Measurements from ENCODE around the gene NOL4L.
A peak's percentile ranks its signal among the peaks of the same experiment; 100 is the strongest.
"Not testable (repeated sequence)": the region's sequence is repeated elsewhere in the genome, so short reads cannot be mapped to it uniquely, and the experiment has no call there.

NOL4L gene

DNA sequence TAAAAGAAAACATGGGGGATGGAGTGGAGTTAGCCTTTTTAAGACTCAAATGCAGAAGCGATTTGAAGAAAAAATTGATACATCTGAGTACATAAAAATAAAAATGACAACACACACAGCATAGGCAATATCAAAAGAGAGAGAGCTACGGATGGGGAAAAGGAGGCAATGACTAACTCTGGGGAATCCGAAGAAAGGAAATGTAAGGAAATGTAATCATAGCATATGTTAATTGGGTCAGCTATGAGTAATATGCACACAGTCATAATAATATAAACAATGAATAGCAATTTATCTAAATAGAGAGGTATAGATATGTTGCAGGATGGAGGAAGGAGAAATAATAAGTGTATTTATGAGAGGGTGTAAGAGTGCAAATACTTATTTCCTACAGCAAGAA lies 83.4 kb downstream of the NOL4L start:
- DNase-seq = no peak

DNA sequence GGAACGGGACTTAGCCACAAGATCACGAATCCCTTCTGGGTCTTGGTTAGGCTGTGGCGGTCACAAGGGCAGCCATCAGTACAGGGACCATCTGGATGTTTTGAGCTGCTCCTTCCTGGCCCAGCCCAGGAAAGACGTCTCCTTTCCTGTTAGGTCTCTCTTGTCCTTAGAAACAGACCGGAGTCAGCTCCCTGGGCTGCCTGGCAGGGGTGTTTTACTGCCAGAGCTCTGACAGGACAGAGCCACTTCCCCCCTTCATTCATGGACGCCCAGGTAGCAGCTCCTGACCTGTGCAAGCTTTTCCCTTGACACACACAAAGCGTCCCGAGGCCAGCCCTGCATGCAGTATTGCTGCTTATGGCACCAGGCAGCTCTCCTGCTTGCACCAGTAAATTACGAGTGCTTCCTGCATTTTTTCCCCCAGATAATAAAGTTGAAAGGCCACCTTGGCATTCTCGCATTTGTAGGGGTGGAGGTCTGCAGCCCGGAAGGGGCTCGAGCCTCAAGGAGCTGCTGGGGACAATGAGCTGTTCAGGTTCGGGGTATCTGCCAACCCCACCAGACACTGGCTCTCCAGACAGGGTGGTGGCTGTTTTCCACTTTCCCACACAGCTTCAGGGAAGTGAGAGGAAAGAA lies 87.4 kb downstream of the NOL4L start:
- no peak for DNase-seq

DNA sequence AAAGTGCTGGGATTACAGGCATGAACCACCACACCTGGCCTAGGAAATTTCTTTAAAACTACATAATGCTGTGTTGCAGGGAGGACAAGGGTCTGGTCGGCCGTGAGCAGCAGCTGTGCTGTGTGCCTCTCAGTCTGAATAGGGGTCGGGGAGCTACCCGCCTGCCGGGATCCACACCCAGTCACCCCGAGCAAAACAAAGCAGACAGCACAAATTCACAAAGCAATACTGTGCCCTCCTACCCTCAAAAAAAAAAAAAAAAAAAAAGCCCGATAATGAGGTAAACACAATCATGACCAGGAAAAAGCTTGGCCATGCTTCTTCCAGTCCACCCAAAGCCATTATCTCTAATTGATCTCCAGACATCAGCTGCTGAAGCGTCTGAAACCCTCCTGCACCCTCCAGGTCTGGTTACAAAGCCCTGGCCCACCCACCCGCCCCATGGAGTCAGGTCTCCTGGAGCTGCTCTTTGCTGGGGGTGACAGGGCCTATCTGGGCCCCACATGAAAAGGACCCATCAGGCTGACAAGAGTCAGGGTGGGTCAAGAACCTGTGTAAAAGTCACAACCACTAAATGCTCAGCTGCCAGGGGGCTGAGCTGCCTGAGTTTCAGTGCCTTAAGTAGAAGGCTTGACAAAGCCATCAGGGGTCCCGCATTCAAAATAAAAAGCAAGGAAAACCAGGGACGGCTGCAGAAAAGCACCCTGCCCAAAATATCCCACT lies 88.2 kb downstream of the NOL4L start:
- no peak for DNase-seq

DNA sequence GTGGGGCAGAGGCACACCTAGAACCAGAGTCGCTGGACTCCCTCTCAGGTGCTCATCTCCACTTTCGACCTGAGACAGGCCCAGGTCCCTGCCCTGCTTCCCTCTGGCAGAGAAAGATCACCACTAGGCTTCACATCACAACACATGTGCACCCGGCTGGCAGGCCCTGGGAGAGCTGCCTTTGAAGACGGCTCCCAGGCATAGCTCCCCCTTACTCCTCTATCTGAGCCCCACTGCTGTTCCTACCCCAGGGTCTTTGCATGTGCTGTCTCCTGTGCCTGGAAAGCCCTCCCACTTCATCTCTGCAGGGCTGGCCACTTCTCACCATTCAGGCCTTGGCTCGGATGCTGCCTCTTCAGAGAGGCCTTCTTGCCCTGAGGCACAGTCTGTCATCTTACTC lies 89.2 kb downstream of the NOL4L start:
- DNase-seq = no peak

DNA sequence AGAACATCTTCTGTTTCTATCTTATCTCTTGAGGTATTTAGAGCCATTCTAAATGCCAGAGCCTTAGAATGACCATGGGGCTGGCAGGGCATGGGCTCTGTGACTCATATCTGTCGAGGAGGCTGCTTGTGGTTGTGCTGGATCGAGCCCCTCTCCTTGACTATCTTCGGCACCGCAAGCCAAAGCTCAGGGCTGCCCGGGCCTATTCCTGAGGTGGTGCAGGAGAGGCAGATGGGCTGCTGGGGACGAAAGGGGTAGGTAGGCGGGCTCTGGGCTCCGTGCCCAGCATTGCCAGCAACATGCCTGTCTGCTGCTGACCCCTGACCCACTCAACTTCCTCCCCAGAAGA lies 89.9 kb downstream of the NOL4L start:
- no peak for DNase-seq

DNA sequence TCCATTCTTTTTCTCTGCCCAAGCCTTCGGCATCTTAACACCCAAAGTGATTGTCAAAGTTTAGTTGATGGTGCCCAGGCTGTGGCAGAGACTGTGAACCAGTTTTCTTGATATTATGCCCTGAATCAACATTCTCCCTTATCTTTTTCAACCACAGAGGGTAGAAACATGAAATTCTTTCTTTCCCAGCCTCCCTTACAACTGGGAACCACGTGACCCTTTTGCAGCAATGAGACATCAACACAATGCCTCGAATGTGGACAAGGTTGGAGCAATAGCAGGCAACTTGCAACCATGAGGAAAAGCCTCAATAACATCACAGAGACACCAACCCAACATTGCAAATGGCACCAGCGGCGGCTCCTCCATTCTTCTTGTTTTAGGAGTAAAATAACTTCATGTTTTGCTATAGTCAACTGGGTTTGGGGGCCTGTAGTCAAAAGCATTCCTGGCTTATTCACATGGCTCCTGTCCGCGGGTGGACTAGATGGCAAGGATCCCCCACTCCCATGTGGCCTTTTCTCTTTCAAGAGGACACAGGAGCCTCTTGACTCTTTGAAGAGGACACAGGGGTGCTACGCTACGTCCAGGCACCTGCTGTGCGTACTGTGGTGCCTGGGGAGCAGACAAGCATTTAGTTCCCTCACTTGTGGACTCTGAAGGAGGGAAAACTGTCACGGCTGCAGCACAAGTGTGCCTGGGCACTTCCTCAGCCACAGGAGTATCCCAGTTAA lies 90.5 kb downstream of the NOL4L start:
- no peak for DNase-seq

DNA sequence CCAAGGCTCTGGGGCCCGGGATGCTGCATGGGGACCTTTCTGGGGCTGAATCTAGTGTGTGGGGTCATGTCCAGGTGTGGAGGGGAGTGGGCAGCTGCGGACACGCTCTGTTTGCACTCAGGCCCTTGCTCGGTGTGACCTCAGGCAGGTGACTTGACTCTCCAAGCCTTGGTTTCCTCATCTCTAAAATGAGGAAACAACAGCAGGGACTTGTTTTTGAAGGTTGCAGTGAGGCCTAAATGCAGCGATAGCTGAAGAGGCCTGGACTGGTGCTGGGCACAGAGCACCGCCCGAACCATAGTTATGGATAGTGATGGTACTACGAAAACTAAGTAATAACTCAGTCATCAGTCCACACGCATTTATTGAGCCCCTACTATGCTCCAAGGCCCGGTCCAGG lies 91.8 kb downstream of the NOL4L start:
- DNase-seq = no peak

DNA sequence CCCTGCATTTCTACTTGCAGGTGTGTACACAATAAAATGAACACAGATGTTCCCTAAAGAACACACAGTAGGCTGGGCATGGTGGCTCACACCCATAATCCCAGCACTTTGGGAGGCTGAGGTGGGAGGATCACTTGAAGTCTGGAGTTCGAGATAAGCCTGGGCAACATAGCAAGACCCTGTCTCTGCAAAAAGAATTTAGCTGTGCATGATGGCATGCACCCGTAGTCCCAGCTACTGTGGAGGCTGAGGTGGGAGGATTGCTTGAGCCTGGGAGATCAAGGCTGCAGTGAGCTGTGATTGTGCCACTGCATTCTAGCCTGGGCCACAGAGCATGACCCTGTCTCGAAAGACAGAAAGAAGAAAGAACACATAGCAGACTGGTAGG lies 93.4 kb downstream of the NOL4L start:
- DNase-seq = not testable (repeated sequence)

DNA sequence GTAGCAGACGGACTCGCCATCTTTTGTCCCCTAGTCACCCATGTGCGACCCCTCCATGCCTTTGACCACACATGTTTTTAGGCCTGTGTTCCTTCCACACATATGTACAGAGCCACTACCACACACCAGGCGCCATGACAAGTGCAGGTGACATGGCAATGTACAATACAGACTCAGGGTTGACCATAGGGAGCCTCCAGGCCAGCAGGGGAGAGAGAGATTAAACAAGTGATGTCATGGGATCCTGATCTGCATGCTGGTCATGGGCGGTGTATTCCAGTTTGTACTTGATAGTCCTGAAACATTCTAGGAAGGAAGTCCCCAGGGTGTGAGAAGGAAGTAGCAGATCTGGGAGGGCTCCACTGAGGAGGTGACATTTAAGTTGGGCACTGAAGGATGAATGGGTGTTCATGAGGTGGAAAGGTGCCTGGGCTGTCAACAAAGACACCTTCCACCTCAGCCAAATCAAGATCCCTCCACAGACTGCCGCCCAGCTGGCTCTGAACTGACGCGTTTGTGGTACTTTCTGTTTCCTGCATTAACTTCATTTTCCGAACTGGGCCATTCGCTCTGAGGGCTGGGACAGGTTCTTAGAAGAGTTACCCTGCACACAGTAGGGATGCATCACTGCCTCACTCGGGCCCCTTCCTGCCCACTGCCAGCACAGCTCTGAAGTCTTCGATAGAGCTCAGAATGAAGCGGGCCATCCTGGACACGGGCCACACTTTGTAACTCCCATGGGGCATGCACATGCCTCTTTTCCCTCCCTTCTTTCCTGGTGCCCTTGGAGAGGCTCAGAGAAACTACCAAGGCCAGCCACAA lies 94.0 kb downstream of the NOL4L start:
- DNase-seq = no peak

DNA sequence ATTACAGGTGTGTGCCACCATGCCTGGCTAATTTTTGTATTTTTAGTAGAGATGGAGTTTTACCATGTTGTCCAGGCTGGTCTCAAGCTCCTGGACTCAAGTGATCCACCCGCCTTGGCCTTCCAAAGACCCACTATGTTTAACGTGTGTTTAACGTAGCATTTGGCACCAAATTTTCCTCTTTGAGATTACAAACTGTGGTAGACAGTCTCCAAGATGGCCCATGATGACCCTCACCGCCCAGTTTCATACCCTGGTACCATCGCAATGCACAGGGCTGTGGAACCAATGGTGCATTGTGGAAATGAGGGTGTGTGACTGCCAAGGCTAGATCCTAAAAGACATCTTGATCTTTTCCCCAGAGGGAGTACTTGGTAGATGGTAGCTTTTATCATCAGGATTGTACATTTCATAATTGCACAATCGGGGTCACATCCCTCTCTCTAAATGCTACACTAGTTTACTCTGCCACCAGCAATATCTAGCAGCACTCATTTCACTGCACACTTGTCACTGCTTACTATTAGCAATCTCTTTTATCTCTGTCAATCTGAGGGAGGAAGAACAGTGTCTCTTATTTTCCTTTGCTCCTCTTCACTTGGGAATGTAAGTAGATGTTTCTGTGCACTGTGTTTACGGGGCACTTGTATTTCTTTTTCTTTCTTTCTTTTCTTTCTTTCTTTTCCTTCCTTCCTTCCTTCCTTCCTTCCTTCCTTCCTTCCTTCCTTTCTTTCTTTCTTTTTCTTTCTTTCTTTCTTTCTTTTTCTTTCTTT lies 96.9 kb downstream of the NOL4L start:
- DNase-seq = no peak

DNA sequence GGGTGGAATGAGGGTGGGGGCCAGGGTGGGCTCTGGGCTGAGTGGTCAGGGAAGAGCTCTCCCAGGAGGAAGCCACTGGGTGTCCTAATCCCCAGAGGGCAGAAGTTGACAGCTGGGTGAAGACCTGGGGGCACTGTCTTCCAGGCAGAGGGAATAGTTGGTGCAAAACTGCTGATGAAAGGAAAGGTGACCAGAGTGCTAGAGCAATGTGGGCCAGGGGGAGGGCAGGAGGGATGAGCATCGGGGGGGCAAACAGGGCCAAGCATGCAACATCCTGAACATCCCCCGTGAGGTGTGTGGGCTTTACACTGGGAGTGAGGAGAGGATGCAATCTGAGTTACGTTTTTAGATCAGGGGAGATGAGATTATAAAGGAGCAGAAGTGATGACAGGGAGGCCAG lies 97.8 kb downstream of the NOL4L start:
- no peak for DNase-seq

DNA sequence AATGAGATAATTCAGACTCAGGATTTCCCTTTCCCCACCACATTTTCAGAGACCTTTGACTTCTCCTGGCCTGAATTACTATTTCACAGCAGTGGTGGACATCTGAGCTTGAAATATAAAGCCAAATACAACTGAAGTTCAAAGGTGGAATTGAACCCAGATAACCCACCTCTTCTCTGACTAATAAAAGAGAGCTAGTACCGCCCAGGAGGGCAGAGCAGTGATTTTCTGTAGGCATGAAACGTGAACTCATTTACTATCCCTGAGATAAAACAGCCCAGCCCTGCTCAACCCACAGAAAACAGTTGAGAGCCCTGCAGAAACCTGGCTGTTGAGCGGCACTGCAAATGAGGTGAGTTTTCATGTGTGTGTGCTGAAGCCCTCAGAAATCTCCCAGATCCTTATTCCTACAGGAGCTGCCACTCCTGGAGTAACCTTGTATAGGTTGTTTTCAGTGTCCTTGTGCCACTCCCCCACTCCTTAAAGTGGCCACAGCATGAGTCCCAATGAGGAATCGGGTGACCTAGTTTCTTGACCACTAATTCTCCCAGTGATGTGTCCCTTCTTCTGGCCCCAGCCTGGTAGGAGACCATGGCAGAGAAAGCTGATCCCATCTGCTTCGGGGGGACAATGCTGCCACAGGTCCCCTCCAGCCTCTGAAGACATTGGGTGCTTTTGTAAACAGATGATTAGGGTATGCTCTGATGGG lies 99.2 kb downstream of the NOL4L start:
- DNase-seq = no peak

DNA sequence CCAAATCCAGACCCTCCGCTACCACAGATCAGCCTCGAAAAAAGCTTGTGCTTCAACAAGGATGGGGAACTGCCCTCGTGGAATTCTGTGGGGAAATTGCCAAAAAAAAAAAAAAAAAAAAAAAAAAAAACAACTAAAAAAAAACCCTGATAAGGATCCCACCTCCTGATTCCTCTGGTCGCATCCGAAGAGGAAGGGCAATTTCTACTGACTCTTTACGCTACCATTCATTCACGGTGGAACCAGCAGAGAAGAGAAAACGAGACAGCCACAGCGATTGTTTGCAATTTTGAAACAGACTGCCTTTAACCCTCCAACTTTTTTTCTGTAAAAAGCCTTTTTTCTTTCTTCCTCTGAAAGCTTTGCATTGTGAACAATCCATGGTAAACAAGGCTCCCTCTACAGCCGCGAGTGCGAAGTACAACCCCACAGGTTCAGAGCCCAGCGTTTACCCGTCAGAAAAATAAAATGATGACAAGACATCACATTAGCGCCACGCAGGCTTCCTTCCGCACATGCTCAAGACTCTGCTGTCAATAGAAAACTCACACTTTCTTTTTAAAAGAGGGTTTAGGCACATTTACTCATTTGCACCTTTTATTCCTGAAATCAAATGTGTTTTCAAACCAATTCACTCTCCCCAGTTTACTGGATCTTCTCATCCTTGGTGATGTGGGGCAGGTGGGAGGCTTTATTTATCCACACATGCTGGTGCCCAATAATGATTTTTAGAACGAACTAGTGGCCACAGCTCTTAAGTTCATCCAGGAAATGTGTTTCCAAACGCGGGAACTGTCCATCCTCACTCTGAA lies 100.0 kb downstream of the NOL4L start:
- DNase-seq = peak; percentile 79 to 82

DNA sequence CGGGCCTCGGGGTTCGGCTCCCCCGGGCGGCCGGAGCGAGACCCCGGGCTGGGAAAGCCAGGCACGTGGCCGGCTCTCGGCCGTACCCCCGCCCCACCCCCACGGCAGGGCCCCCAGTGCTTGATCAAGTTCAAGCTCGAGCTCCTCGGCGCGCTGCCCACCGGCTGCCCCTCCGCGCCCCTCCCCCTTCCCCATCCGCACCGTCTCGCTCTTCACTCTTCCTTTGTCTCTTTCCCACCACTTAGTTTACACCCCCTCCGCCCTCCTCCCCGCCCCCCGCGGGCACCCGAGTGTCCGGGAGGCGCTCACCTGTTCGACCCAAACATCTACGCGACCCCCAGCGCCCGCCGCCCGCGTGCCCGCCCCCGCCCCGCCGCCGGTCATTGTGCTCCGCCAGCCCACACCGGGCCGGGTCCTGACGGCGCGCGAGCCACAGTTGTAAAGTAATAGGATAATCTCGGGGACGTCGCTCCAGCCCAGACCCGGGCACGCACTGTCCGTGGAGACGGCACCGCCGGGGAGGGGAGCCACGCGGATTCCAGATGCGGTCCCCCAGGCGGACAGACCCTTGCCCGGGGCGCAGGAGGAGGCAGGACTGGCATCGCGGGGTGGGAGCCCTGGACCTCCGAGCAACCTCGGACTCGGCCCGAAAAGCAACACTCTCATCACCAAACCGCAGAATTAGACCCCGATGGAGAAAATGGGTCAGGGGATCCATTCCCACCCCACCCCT lies 100.7 kb downstream of the NOL4L start:
- DNase-seq = peak in 1 of 2 experiments; percentile 55

DNA sequence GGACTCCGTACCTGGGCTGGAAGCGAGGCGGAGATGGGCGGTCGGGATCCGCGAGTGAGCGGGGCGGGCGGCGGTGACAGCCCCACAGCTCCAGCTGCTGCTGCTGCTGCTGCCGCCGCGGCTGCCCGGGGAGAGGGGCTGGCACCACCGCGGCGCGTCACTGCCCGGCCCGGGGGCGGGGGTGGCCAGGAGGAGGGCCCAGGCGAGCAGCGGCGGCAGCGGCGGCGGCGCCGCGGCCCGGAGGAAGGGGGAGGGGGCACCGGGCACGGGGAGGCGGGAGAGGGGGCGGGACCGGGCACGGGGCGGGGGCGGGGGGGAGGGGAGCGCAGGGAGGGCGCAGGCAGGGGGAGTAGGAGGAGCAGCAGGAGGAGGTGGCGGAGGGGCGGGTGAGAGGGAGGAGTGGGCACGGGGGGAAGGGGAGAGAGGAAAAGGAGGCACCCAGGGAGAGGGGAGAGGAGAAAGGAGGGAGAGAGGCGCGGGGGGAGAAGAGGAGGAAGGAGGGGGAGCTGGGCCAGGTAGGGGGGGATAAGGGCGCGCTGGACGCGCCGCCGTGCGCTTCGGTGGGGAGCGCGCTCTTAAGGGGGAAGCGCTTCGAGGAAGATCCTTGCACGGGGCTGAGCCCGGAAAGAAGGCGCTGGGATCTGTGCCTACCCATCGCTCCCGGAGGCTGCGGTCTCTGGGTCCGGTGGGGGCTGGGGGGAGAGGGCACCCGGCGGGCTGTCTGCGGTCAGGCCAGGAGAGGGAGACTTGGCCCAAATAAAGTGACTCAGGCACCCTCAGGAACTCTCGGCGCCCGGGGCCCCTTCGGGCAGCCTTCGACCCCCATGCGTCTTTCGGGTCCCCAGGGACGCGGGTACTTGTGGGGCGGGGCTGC lies 101.5 kb downstream of the NOL4L start:
- DNase-seq = peak; percentile 10 to 63

DNA sequence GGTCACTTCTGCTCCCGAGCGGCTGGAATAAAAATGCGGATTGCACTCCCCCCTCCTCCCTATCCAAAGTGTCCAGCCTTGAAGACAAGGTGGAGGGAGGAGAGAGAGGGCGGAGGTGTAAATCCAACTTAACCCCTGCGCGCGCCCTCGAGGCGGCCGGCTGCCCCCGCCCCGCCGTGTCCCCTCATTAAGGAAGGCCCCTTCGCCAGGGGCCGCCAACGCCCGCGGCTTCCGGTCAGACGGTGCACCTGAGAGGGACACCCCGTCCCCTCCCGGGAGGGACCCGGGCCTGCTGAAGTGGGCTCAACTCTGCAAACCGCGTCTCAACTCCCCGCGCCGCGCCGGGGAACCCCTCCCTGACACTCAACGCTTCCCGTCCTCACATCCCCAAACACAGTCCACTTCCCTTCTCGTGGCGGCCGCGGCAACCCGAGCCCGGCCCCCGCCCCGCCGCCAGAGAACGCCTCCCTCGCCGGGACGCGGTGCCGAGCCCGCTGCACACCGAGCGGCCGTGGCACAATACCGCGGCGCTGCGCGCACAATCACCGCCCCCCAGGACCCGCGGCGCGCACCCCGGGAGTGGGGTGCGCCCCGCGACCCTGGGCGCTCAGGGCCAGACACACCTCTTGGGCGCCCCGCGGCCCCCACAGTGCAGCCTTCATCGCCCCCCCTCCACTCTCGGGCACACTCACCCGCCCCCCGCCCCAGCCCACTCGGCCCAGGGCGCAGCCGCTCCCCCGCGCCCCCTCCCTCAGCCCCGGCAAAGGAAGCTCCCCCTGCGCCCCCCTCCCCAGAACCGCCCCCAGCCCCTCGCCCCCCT lies 102.5 kb downstream of the NOL4L start:
- DNase-seq = no peak

DNA sequence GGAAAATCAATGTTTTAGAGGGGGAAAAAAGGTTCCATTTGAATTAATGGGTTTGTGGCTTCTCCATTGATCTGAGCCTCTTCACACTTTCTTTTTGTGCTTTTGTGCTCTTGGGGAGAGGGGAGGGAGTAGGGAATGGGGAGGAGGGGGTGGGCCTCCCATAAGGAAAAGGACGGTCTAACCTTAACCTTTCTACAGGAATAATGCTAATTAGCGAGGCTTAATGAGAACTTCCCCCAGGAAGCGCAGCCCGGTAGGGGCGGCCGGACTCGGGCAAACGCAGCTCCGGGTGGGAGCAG lies 103.0 kb downstream of the NOL4L start:
- DNase-seq = no peak

DNA sequence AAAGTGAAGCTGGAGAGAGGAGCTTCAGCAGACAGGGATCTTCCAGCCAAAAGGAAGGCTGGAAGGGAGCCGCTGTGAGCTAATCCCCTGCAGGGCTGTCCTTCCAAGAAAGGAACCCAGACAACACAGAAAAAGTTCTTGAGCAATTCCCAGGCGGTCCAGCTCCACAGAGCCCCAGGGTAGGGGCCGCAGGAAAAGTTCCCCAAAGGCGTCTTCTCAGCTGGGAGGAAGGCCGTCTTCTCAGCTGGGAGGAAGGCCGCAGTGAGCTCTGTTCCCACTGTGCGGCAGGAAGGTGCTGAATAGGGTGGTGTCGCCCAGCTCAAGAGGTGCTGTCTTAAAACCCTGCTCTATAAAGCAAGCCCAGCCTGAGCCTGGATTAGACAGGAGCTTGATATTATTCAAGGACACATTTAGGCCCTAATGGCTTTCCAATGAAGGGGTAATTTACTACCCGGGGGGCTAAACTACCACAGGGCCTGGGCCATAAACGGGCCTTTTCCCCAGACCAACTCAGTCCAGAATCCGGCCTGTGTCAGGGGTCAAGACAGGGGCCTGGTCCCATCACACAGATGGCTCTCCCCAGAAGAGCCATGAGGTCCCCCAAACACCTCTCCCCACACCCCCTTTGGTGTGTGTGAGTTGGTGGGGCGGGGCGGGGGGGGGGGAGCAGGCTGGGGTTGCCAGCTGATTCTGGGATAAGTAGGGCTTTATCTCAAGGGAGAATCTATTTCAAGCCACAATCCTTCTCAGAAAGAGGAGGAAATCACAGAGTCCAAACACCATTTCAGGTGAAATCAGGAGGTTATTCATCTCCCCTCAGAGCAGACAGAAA lies 103.6 kb downstream of the NOL4L start:
- no peak for DNase-seq

Measured in NCI-H446 (cell line).